H1 (cell line): Measurements from ENCODE around the gene RP9. TPM values are rescaled to one million over a fixed set of nuclear protein-coding genes. Genes with fewer than 3 reads are reported as not detected.
A peak's percentile ranks its signal among the peaks of the same experiment; 100 is the strongest.

Experiments
- CTCF ChIA-PET: fragments of 300-600 bp; sonication (Branson Sonifier 250); formaldehyde crosslinking; loops from one replicate; lab custom pipeline; 2021; ENCODE audit not compliant: partially characterized antibody; lab: Charles Lee
- POLR2A ChIA-PET: fragments of 300-600 bp; sonication (Branson Sonifier 250); formaldehyde crosslinking; loops from one replicate; lab custom pipeline; 2021; ENCODE audit warnings: inconsistent platforms; ENCODE audit not compliant: partially characterized antibody; lab: Charles Lee
- DNase-seq, 2 experiments: peaks; one replicate each; pipeline versions ENCODE4 v3.0.0 to v3.0.0-alpha.2; 2010 to 2022; ENCODE audit warnings: low spot score in 2 of 2, low read depth in 1 of 2, mixed read lengths in 1 of 2
- FAIRE-seq: peaks from 2 replicates; lab custom pipeline; 2011; peaks lifted over from hg19 to GRCh38; lab: Jason Lieb, UNC
- H2AFZ ChIP-seq: 2 replicates; pipeline ENCODE4 v1.8.1; 2012; ENCODE audit warnings: low read length, inconsistent platforms
- H2AK5ac ChIP-seq: 2 replicates; pipeline ENCODE4 v1.6.1; 2013; ENCODE audit warnings: low read depth, low read length
- H2BK120ac ChIP-seq: replicated peaks from 2 replicates; pipeline ENCODE3; 2013; ENCODE audit warnings: low read depth, low read length, inconsistent platforms
- H2BK12ac ChIP-seq: 2 replicates; pipeline ENCODE4 v1.6.1; 2013; ENCODE audit warnings: low read depth, low read length
- H2BK15ac ChIP-seq: 2 replicates; pipeline ENCODE4 v1.6.1; 2013; ENCODE audit warnings: low read length
- H2BK20ac ChIP-seq: 2 replicates; pipeline ENCODE4 v1.6.1; 2013; ENCODE audit warnings: low read length
- H2BK5ac ChIP-seq: 2 replicates; pipeline ENCODE4 v1.6.1; 2013; ENCODE audit warnings: low read depth, low read length
- H3K14ac ChIP-seq: 2 replicates; pipeline ENCODE4 v1.6.1; 2013; ENCODE audit warnings: inconsistent platforms; ENCODE audit not compliant: insufficient read length
- H3K18ac ChIP-seq: 2 replicates; pipeline ENCODE4 v1.6.1; 2013; ENCODE audit warnings: low read length; ENCODE audit errors: extremely low read depth
- H3K23ac ChIP-seq: 2 replicates; pipeline ENCODE4 v1.6.1; 2013; ENCODE audit warnings: inconsistent platforms; ENCODE audit not compliant: insufficient read length
- H3K23me2 ChIP-seq: 2 replicates; pipeline ENCODE4 v1.6.1; 2013; ENCODE audit warnings: low read depth, low read length
- H3K27ac ChIP-seq: 2 replicates; pipeline ENCODE4 v1.6.1; 2011; ENCODE audit warnings: low read depth, low read length, inconsistent platforms
- H3K27me3 ChIP-seq, 4 experiments: replicated peaks in 1 of 4; 1 replicate in 1 of 4; 2 replicates in 3 of 4; pipeline versions ENCODE4 v1.6.1 to v1.8.1; 2011 to 2013; ENCODE audit warnings: low read length in 3 of 4, mild to moderate bottlenecking in 3 of 4, inconsistent platforms in 2 of 4, mixed read lengths in 2 of 4, moderate library complexity in 1 of 4; ENCODE audit not compliant: control insufficient read depth in 3 of 4, insufficient read depth in 3 of 4; ENCODE audit errors: extremely low read depth in 1 of 4
- H3K36me3 ChIP-seq, 4 experiments: 2 replicates each; pipeline versions ENCODE4 v1.6.1 to v1.8.1; 2011 to 2013; ENCODE audit warnings: mild to moderate bottlenecking in 4 of 4, low read length in 3 of 4, moderate library complexity in 2 of 4, control low read depth in 1 of 4, inconsistent platforms in 1 of 4; ENCODE audit not compliant: insufficient read depth in 4 of 4, control insufficient read depth in 2 of 4
- H3K4ac ChIP-seq: replicated peaks from 2 replicates; pipeline ENCODE3; 2013; ENCODE audit warnings: low read length, low read depth, mixed read lengths, inconsistent platforms; ENCODE audit not compliant: insufficient read length
- H3K4me1 ChIP-seq, 4 experiments: replicated peaks in 1 of 4; 1 replicate in 1 of 4; 2 replicates in 3 of 4; pipeline versions ENCODE4 v1.6.1 to v1.8.1; 2011 to 2013; ENCODE audit warnings: low read length in 3 of 4, inconsistent platforms in 2 of 4, mixed read lengths in 1 of 4; ENCODE audit not compliant: insufficient read depth in 4 of 4, control insufficient read depth in 3 of 4
- H3K4me2 ChIP-seq, 2 experiments: 2 replicates each; pipeline versions ENCODE4 v1.6.1 to v1.8.1; 2011 to 2013; ENCODE audit warnings: low read depth in 2 of 2, low read length in 2 of 2, control low read depth in 1 of 2, inconsistent platforms in 1 of 2, mild to moderate bottlenecking in 1 of 2; ENCODE audit not compliant: insufficient read depth in 1 of 2
- H3K4me3 ChIP-seq, 4 experiments: fragments of 200-600, 300-600 bp in 1 of 4; sonication (generic), shearing (Covaris generic), sonication (Bioruptor Twin) in 1 of 4; 2 replicates each; pipeline versions ENCODE4 v1.5.1 to v1.8.1; 2011 to 2016; ENCODE audit warnings: low read length in 4 of 4, low read depth in 3 of 4, control low read depth in 2 of 4, inconsistent platforms in 2 of 4, mild to moderate bottlenecking in 2 of 4, mixed read lengths in 1 of 4, moderate library complexity in 1 of 4; ENCODE audit not compliant: insufficient read depth in 2 of 4; ENCODE audit errors: extremely low read depth in 1 of 4
- H3K56ac ChIP-seq: replicated peaks from 2 replicates; pipeline ENCODE3; 2013; ENCODE audit warnings: low read depth, mild to moderate bottlenecking, mixed read lengths, low read length, inconsistent platforms; ENCODE audit not compliant: insufficient read length
- H3K79me1 ChIP-seq: 2 replicates; pipeline ENCODE4 v1.6.1; 2013; ENCODE audit warnings: low read depth, low read length, control low read depth
- H3K79me2 ChIP-seq, 2 experiments: 2 replicates each; pipeline versions ENCODE4 v1.6.1 to v1.8.1; 2012 to 2013; ENCODE audit warnings: low read length in 2 of 2, mild to moderate bottlenecking in 2 of 2, inconsistent platforms in 1 of 2; ENCODE audit not compliant: insufficient read depth in 2 of 2, control insufficient read depth in 1 of 2
- H3K9ac ChIP-seq, 4 experiments: replicated peaks in 1 of 4; 1 replicate in 1 of 4; 2 replicates in 3 of 4; pipeline versions ENCODE4 v1.6.1 to v1.8.1; 2011 to 2013; ENCODE audit warnings: low read depth in 3 of 4, low read length in 3 of 4, control low read depth in 2 of 4, mild to moderate bottlenecking in 2 of 4, moderate library complexity in 2 of 4, inconsistent platforms in 1 of 4; ENCODE audit errors: extremely low read depth in 1 of 4
- H3K9me3 ChIP-seq, 2 experiments: 2 replicates each; pipeline versions ENCODE4 v1.6.1 to v1.8.1; 2012 to 2013; ENCODE audit warnings: mild to moderate bottlenecking in 2 of 2, moderate library complexity in 2 of 2, control low read depth in 1 of 2, inconsistent platforms in 1 of 2, low read depth in 1 of 2, low read length in 1 of 2, mixed read lengths in 1 of 2; ENCODE audit not compliant: insufficient read depth in 2 of 2
- H4K20me1 ChIP-seq, 2 experiments: replicated peaks in 1 of 2; 2 replicates each; pipeline versions ENCODE3 to v1.8.1; 2011 to 2013; ENCODE audit warnings: inconsistent platforms in 2 of 2, low read length in 2 of 2, mild to moderate bottlenecking in 1 of 2; ENCODE audit not compliant: insufficient read depth in 2 of 2, control insufficient read depth in 1 of 2
- H4K5ac ChIP-seq: 2 replicates; pipeline ENCODE4 v1.6.1; 2013; ENCODE audit warnings: low read length, low read depth, mixed read lengths, inconsistent platforms; ENCODE audit not compliant: insufficient read length
- H4K8ac ChIP-seq: 2 replicates; pipeline ENCODE4 v1.8.0; 2013; ENCODE audit warnings: mild to moderate bottlenecking, moderate library complexity, low read length, inconsistent platforms; ENCODE audit not compliant: insufficient read depth; ENCODE audit errors: extremely low read depth
- H4K91ac ChIP-seq: replicated peaks from 2 replicates; pipeline ENCODE3; 2013; ENCODE audit warnings: low read length, mixed read lengths, inconsistent platforms; ENCODE audit not compliant: insufficient read length
- CTBP2 ChIP-seq: IDR thresholded peaks from 2 replicates; pipeline ENCODE4 v1.7.0; 2011; ENCODE audit warnings: borderline replicate concordance, mild to moderate bottlenecking, moderate library complexity, mixed read lengths, low read length; ENCODE audit not compliant: insufficient read depth, insufficient read length
- KDM1A ChIP-seq: fragments of 200-600, 300-600 bp; sonication (generic); IDR thresholded peaks from 2 replicates; pipeline ENCODE4 v1.7.1; 2016; ENCODE audit warnings: mild to moderate bottlenecking, low read length, borderline replicate concordance
- WGBS, 2 experiments: shearing (Covaris generic) in 1 of 2; methylation state at CpG; one replicate each; pipeline versions ENCODE4 v1.1.6 to v1.1.7; 2013 to 2015; ENCODE audit warnings: low lambda C conversion rate in 2 of 2, mixed read lengths in 2 of 2, inconsistent platforms in 1 of 2, low coverage in 1 of 2, missing lambda C conversion rate in 1 of 2; ENCODE audit not compliant: insufficient replicate concordance in 2 of 2, insufficient coverage in 1 of 2, insufficient read length in 1 of 2; ENCODE audit errors: extremely low coverage in 1 of 2, missing lambda C conversion rate in 1 of 2; 5-methylcytosine and 5-hydroxymethylcytosine counted together
- polyA plus RNA-seq, 7 experiments: library from polyadenylated mRNA; depleted of rRNA in 3 of 7; stranded (reverse) in 5 of 7; unstranded in 2 of 7; fragments of >200 nt in 5 of 7; fragments of 200-250 nt in 2 of 7; gene quantifications; 1 replicate in 5 of 7; 2 replicates in 1 of 7; 4 replicates in 1 of 7; pipeline versions ENCODE4 v1.2.1 to v1.2.3, GENCODE V29; 2011 to 2013; ENCODE audit warnings: missing spikeins in 2 of 7, mixed read lengths in 2 of 7
- total RNA-seq: library from RNA; stranded (reverse); fragmentation: NEBNext Ultra II Directional; extraction: Animal tissue kit (Norgen Biotek cat#: 25700); gene quantifications from 2 replicates; pipeline ENCODE4 v1.2.1, GENCODE V29; 2021

RP9 gene
- total and polyA plus RNA-seq, 2 of the 8 experiments (the other 6 are each of a cell fraction or from before 2014, with no cell fraction given) = 11.0 to 12.4 TPM

DNA sequence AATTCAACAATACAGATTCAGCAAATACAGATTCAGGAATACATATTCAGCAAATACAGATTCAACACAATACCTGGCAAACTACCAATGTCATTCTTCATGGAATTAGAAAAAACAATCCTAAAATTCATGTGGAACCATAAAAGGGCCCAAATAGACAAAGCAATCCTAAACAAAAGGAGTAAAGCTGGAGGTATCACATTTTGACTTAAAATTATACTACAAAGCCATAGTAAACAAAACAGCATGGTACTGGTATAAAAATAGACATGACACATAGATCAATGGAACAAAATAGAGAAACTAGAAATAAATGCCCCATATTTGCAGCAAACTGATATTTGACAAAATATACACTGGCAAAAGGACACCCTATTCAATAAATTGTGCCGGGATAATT is 43.2 kb downstream of the RP9 start:
- Histone ChIP-seq H3K14ac (no peak overlapping the region), H2BK15ac (no peak overlapping the region), H3K9me3 (peaks cover 14 to 17% of the 10 kb centered on the region in 2 experiments; a peak in 3 of 4 replicates), H2BK120ac (no peak overlapping the region), H3K27ac (no peak overlapping the region), H3K27me3 (no peaks in the 10 kb centered on the region), H4K5ac (no peak overlapping the region), H3K79me1 (no peaks in the 10 kb centered on the region), H3K56ac (no peak overlapping the region), H4K91ac (no peak overlapping the region), H3K4me1 (peaks cover 0 to 7% (median 0%) of the 10 kb centered on the region in 4 experiments; a peak in 1 of 7 replicates), H2AK5ac (no peak overlapping the region), H2BK5ac (no peak overlapping the region), H3K23ac (no peak overlapping the region), H3K4ac (no peak overlapping the region), H4K8ac (no peak overlapping the region), H2BK12ac (no peak overlapping the region), H3K36me3 (no peaks in the 10 kb centered on the region), H3K4me2 (no peak overlapping the region), H3K4me3 (no peak overlapping the region), H3K18ac (no peak overlapping the region), H3K79me2 (peaks cover 4 to 11% of the 10 kb centered on the region in 2 experiments; a peak in 3 of 4 replicates), H2BK20ac (no peak overlapping the region), H3K23me2 (no peaks in the 10 kb centered on the region), H2AFZ (no peak overlapping the region), H4K20me1 (no peaks in the 10 kb centered on the region), H3K9ac (no peak overlapping the region)
- TF ChIP-seq KDM1A = peak; percentile 50; the same call in 1 of the 2 replicates
- no peak for TF ChIP-seq CTBP2
- DNase-seq (no peak), FAIRE-seq (no peak)
- 96% methylated on average over 1 of the region's 1 CpG; no CpG with 5 or more reads in 1 of the 2 experiments for WGBS, 2 experiments
- ChIA-PET CTCF (no interaction called here), POLR2A (no interaction called here)
